IPS-18c (cell line): ENCODE results near the gene SLC22A14.

Experiments
- H3K4me3 ChIP-seq: 2 replicates; pipeline ENCODE4 v1.7.0; 2013; ENCODE audit warnings: low read depth, mild to moderate bottlenecking, low read length, moderate library complexity; ENCODE audit not compliant: insufficient read depth
- H3K9me3 ChIP-seq: one replicate; pipeline ENCODE4 v1.6.1; 2013; ENCODE audit warnings: mild to moderate bottlenecking, low read length, moderate library complexity; ENCODE audit not compliant: control insufficient read depth, insufficient read depth

Gene SLC22A14

GRCh38 chr3:38349684-38350359, 67.7 kb downstream of the SLC22A14 start:
- no peaks in the 10 kb centered on the region for H3K9me3 ChIP-seq
- H3K4me3 ChIP-seq, result no peak overlapping the region

DNA sequence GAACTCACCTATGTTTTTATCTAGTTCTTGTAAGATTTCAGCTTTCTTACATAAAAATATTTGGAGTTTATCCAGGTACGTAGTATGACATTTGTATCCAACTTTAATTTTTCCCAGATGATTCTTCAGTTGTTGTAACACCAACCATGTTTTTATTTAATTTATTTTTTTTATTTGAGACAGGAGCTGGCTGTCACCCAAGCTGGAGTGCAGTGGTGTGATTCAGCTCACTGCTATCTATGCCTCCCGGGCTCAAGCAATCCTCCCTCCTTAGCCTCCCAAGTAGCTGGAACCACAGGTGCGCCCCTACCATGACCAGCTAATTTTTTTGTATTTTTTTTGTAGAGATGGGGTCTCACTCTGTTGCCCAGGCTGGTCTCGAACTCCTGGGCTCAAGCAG, 71.1 kb downstream of the SLC22A14 start:
- Histone ChIP-seq H3K9me3 (no peaks in the 10 kb centered on the region), H3K4me3 (no peak overlapping the region)

DNA sequence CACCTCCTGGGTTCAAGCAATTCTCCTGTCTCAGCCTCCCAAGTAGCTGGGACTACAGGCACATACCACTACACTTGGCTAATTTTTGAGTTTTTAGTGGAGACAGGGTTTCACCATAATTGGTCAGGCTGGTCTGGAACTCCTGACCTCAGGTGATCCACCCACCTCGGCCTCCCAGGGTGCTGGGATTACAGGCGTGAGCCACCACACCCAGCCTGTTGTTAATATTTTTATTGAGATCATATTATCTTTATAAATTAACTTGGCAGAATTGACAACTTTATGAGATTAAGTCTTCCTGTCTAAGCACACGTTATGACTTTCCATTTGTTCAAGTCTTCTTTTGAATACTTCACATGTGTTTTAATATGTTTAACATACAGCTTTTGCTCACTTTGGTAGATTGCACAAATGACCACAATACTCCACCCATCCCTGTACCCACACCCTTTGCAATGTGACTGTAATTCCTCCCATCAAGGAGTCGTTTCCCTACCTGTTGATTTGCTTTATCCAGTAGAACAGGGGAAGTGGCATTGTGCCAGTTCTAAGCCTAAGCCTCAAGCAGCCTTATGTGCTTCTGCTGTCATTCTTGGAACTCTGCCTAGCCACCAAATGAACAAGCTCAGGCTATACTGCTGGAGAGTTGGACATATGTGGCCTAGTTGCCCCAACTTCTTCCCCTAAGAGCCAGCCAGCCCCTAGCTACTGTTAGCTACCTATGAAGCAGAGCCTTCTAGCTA, 72.7 kb downstream of the SLC22A14 start:
- peaks cover 4% of the 10 kb centered on the region for H3K9me3 ChIP-seq
- H3K4me3 ChIP-seq, result no peak overlapping the region

DNA sequence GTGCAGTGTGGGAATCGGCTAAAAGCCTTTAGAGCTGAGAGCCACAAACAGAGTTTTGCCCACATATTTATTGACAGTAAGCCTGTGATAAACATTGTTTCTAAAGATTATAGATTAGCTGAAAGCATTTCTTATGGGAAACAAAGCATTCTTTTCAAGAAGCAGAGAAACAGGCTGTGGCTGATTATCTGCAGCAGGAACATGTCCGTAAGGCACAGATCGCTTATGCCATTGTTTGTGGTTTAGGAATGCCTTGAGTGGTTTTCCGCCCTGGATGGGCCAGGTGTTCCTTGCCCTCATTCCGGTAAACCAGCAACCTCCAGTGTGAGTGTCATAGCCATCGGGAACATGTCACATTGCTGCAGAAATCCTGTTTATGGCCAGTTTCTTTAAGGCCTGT, 76.9 kb downstream of the SLC22A14 start:
- Histone ChIP-seq H3K9me3 (peaks cover 4% of the 10 kb centered on the region), H3K4me3 (no peak overlapping the region)

DNA sequence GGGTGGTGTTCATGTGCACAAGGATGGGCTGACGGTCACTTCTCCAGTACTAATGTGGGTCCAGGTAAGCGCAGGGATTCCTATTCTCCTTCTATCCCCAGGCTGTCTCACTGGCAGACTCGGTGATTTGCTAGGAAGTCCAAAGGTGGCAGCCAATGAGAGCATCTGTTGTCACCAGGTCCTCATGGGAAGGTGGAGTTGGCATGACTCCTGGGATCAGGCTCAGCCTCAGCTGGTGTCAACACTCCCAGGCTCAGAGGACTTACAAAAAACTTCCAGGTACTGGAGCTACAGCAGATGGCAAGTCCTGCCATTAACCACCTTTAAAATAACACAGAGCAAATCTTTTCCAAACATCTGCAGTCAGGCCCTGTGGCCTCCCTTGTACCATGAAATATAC, 78.3 kb downstream of the SLC22A14 start:
- no peak overlapping the region for H3K4me3 ChIP-seq
- peaks cover 5% of the 10 kb centered on the region for H3K9me3 ChIP-seq

- H3K9me3 ChIP-seq, result peaks cover 7% of the 10 kb centered on the region
These were observed 79.4 kb downstream of the SLC22A14 start for GRCh38 chr3:38361496-38361895.

DNA sequence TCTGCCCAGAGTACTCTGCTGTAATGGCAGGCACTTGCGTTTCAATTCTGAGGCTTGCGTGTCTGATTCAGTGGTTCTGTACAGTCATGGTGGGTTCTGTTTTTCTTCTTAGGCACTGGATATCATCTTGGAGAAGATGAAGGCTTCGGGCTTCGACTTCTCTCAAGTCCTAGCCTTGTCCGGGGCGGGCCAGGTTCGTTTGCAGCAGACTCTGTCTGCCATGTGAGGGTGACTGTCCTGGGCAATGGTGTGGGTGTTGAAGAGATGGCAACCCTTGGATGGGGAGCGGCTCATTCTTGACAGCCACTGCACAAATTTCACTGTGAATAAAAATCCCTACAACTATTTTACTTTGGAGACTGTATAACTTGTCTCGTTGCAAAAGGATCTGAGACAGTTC, 80.7 kb downstream of the SLC22A14 start:
- H3K9me3 ChIP-seq, result peaks cover 7% of the 10 kb centered on the region
- H3K4me3 ChIP-seq, result no peak overlapping the region

More at GRCh38 chr3:38361496-38361895, 79.4 kb downstream of the SLC22A14 start:
- no peak overlapping the region for H3K4me3 ChIP-seq

DNA sequence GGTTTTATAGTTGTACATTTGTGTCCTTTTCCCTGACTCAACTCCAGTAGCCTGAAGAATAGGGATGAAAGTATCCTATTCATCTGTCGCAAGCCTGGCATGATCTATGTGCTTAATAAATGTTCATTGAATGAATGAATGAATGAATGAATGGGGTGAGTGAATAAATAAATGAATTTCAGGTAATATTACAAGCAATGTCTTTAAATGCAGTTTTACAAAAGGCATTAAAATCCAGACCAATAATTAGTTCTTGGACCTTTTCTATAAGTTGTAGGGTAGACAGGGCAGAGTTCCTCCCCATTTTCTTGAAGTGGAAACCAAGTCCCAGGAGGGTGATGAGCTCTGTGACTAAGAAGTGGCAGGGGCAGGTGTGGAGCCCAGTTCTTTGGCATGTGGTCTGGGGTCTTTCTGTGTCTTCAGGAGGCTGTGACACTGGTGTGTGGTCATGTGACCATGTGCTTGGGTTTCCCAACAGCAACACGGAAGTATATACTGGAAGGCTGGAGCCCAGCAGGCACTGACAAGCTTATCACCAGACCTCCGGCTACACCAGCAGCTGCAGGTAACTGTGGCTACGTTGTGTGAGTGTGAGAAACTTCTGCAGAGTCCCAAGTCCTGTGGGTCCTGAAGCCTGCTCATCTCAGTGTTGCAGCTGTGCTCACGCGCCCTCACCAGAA, 82.8 kb downstream of the SLC22A14 start:
- Histone ChIP-seq H3K4me3 (no peak overlapping the region), H3K9me3 (peaks cover 2% of the 10 kb centered on the region)

DNA sequence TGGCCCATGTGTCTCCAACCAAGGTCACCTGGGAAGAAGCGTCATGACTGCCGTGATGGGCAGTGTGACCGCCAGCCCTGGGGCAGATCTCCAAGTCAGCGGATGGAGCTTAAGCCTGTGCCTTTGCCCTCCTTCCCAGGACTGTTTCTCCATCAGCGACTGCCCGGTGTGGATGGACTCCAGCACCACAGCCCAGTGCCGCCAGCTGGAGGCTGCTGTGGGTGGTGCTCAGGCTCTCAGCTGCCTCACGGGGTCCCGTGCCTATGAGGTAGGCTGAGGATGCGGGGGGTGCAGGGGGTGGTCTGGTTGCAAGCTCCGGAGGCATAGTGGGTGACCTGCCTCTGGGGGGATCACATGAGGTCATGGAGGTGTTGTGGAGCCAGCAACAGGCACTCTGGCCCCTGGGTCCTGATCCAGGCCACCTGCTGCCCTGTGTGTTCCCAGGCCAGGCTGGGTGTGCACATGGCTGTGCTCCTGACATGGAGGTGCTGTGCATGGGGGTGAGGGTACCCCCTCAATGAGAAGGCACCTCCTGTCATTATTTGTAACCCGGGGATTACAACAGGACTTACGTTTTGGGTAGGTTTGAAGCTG, 83.5 kb downstream of the SLC22A14 start:
- H3K9me3 ChIP-seq, result peaks cover 2% of the 10 kb centered on the region
- H3K4me3 ChIP-seq, result no peak overlapping the region

- Histone ChIP-seq H3K4me3 (no peak overlapping the region), H3K9me3 (peaks cover 2% of the 10 kb centered on the region)
These were observed 84.0 kb downstream of the SLC22A14 start for GRCh38 chr3:38366082-38366481.

GRCh38 chr3:38367779-38368178, 85.7 kb downstream of the SLC22A14 start:
- Histone ChIP-seq H3K4me3 (no peak overlapping the region), H3K9me3 (peaks cover 2% of the 10 kb centered on the region)
